Gastrocnemius medialis (tissue), 4 donors: ENCODE data around the gene FAT3.

Source experiments
- CTCF ChIP-seq, 5 experiments: fragments of 450-650 bp in 3 of 5; fragments of 200-600 bp in 2 of 5; sonication (generic) in 2 of 5; IDR thresholded peaks in 4 of 5; conservative IDR thresholded peaks in 1 of 5; 1 replicate in 4 of 5; 2 replicates in 1 of 5; pipeline ENCODE4 v1.5.1; 2016 to 2019; ENCODE audit warnings: antibody characterized with exemption in 5 of 5, mild to moderate bottlenecking in 3 of 5, moderate library complexity in 3 of 5
- POLR2A ChIP-seq, 2 donors: fragments of 450-650 bp; IDR thresholded peaks; one replicate each; pipeline ENCODE4 v1.6.1; 2017; ENCODE audit warnings: antibody characterized with exemption in 2 of 2, mild to moderate bottlenecking in 2 of 2, moderate library complexity in 2 of 2

GRCh38 chr11:92199991-92200390 lies 24.6 kb upstream of the FAT3 start:
- TF ChIP-seq POLR2A (IDR thresholded peaks at IDR 0.05) (no peak), CTCF (IDR thresholded peaks at IDR 0.05 in 4 of 5, conservative IDR thresholded peaks at IDR 0.05 in 1 of 5) (no peak)
